ENCODE measurements around the gene PMEPA1. TPM values are rescaled to one million over a fixed set of nuclear protein-coding genes. Genes with fewer than 3 reads are reported as not detected.
"Not testable (repeated sequence)": the region's sequence is repeated elsewhere in the genome, so short reads cannot be mapped to it uniquely, and the experiment has no call there.

PMEPA1 gene
- total RNA-seq, 1 donor from 2014 or later = 56.8 TPM

GRCh38 chr20:57632286-57632685 is 77.5 kb downstream of the PMEPA1 start:
- intact Hi-C loops (cut with DNase I) = no loop called here
- H3K27me3 ChIP-seq = no peaks in the 10 kb centered on the region
- no peaks in the 10 kb centered on the region for H3K9me3 ChIP-seq
- H3K4me1 ChIP-seq = peaks cover 0 to 2% of the 10 kb centered on the region in 2 donors
- no peak overlapping the region for H3K4me3 ChIP-seq
- H3K27ac ChIP-seq = no peak overlapping the region
- TF ChIP-seq, protein P1, sequence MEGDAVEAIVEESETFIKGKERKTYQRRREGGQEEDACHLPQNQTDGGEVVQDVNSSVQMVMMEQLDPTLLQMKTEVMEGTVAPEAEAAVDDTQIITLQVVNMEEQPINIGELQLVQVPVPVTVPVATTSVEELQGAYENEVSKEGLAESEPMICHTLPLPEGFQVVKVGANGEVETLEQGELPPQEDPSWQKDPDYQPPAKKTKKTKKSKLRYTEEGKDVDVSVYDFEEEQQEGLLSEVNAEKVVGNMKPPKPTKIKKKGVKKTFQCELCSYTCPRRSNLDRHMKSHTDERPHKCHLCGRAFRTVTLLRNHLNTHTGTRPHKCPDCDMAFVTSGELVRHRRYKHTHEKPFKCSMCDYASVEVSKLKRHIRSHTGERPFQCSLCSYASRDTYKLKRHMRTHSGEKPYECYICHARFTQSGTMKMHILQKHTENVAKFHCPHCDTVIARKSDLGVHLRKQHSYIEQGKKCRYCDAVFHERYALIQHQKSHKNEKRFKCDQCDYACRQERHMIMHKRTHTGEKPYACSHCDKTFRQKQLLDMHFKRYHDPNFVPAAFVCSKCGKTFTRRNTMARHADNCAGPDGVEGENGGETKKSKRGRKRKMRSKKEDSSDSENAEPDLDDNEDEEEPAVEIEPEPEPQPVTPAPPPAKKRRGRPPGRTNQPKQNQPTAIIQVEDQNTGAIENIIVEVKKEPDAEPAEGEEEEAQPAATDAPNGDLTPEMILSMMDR (IDR thresholded peaks at IDR 0.05) = no peak
- H3K36me3 ChIP-seq = no peaks in the 10 kb centered on the region
- DNase-seq (ENCODE audit: low spot score in 2 of 2) = no peak

DNA sequence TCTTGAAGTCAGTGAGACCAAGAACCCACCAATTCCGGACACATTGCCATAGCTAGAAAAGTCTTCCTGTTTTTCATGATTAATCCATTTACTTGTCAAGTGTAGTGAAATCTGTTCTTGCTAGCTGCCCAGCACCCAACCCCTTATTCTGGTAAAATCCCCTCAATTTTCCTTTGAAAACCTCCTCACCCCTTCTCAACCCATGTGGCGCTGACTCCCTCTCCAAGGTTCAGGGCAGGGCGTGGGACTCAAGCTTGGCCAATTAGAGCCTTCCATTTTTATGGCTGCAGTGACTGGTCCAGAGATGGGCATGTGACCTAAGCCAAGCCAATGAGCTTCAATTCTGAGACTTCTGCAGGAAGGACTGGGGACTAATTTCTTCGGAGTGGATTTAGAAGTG is 79.8 kb downstream of the PMEPA1 start:
- Histone ChIP-seq H3K27me3 (no peaks in the 10 kb centered on the region), H3K27ac (no peak overlapping the region), H3K36me3 (no peaks in the 10 kb centered on the region), H3K9me3 (peaks cover 0 to 4% of the 10 kb centered on the region in 2 donors), H3K4me3 (no peak overlapping the region), H3K4me1 (peaks cover 0 to 2% of the 10 kb centered on the region in 2 donors)
- TF ChIP-seq, protein P1 (IDR thresholded peaks at IDR 0.05) = no peak
- peak in 1 of 2 donors; percentile 59 for DNase-seq (ENCODE audit: low spot score in 2 of 2)
- intact Hi-C loops (cut with DNase I) = no loop called here

- H3K4me3 ChIP-seq; H3K27ac ChIP-seq; H3K9me3 ChIP-seq; intact Hi-C loops (cut with DNase I); H3K4me1 ChIP-seq; H3K36me3 ChIP-seq; DNase-seq (ENCODE audit: low spot score in 2 of 2); H3K27me3 ChIP-seq: not testable (repeated sequence)
Measured at GRCh38 chr20:57629491-57629901, 80.3 kb downstream of the PMEPA1 start.

- peak in 1 of 2 donors; percentile 55 for DNase-seq (ENCODE audit: low spot score in 2 of 2)
- H3K9me3 ChIP-seq; H3K4me3 ChIP-seq; H3K27me3 ChIP-seq; H3K4me1 ChIP-seq; intact Hi-C loops (cut with DNase I); H3K36me3 ChIP-seq: not testable (repeated sequence)
- peak overlapping the region in 1 of 2 donors; percentile 37 for H3K27ac ChIP-seq
Measured at GRCh38 chr20:57628962-57629308, 80.9 kb downstream of the PMEPA1 start.

DNA sequence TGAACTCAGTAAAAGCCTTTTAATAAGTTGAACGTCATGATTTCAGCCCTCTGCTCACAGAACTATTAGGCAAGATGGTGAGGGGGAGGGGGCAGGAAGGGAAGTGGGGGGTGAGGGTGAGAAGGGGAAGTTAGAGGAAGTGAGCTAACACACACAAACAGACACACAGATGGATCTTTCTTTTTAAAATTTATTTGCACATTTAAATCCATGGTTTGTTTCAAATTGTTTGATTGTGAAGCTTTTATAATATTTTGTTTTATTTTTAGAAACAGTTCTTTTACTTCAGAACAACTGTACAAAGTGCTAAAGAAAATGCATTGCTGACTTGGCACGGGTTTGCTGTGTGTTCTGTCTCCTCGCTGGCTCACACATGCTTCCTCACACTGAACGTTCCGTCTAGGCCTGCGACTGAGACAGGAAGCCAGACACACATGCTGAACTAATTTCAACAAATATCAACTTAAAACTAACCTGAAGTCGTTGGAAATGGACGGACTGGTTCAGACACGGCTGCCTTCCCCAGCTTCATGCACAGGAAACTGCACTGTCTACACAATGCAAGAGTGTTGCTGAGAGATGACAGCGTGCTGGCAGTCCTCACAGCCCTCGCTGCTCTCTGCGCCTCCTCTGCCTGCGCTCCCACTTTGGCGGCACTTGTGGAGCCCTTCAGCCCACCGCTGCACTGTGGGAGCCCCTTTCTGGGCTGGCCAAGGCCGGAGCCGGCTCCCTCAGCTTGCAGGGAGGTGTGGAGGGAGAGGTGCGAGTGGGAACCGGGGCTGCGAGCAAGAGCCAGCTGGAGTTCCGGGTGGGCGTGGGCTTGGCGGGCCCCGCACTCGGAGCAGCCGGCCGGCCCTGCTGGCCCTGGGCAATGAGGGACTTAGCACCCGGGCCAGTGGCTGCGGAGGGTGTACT is 81.5 kb downstream of the PMEPA1 start:
- H3K9me3 ChIP-seq = peaks cover 0 to 6% of the 10 kb centered on the region in 2 donors
- H3K4me1 ChIP-seq = peaks cover 0 to 2% of the 10 kb centered on the region in 2 donors
- intact Hi-C loops (cut with DNase I) = no loop called here
- no peak for DNase-seq (ENCODE audit: low spot score in 2 of 2)
- H3K27ac ChIP-seq = peak overlapping the region; percentile 37 to 57
- no peak overlapping the region for H3K4me3 ChIP-seq
- TF ChIP-seq, protein P1 (IDR thresholded peaks at IDR 0.05) = no peak
- H3K27me3 ChIP-seq = no peaks in the 10 kb centered on the region
- H3K36me3 ChIP-seq = no peaks in the 10 kb centered on the region

GRCh38 chr20:57627339-57627738 is 82.5 kb downstream of the PMEPA1 start:
- TF ChIP-seq, protein P1 (IDR thresholded peaks at IDR 0.05) = no peak
- no peak for DNase-seq (ENCODE audit: low spot score in 2 of 2)

More at GRCh38 chr20:57627339-57627738, 82.5 kb downstream of the PMEPA1 start:
- peak overlapping the region; percentile 43 to 51 for H3K27ac ChIP-seq
- intact Hi-C loops (cut with DNase I) = no loop called here
- H3K4me1 ChIP-seq = peaks cover 0 to 2% of the 10 kb centered on the region in 2 donors
- peaks cover 0 to 6% of the 10 kb centered on the region in 2 donors for H3K9me3 ChIP-seq
- H3K4me3 ChIP-seq = no peak overlapping the region
- no peaks in the 10 kb centered on the region for H3K27me3 ChIP-seq
- H3K36me3 ChIP-seq = no peaks in the 10 kb centered on the region
